ENCODE measurements around the gene SIAE. TPM values are rescaled to one million over a fixed set of nuclear protein-coding genes. Genes with fewer than 3 reads are reported as not detected.
A peak's percentile ranks its signal among the peaks of the same experiment; 100 is the strongest.

Gene SIAE
- total and polyA plus RNA-seq, 8 donors: 1.2 to 22.6 (median 10.2) TPM

DNA sequence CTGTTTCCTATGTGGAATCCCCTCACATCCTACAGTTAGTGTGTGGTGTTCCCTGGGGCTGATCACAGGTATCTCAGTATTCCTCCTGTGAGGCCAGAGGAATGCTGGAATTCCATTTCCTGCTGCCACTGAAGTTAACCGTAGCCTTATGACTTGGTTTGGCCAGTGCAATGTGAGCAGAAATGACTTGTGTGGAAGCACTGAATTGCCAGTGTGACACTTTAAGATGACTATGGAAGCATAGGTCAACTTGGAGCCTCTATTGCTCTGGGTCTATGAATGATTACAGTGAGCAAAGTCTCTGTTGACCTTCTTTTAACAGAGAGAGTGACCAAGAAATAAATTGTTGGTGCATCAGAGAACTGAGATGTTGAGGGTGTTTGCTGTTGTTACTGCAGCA is 34.4 kb downstream of the SIAE start:
- H3K4me1 ChIP-seq: no peaks in the 10 kb centered on the region
- H3K9me3 ChIP-seq: no peaks in the 10 kb centered on the region
- 79 to 88% (median 83%) methylated on average over 1 of the region's 1 CpG for WGBS, 5 donors
- no peak for DNase-seq
- no peak overlapping the region for H3K4me3 ChIP-seq
- intact Hi-C loops (cut with DNase I; ENCODE audit: low total_unique reads): no loop called here
- no peaks in the 10 kb centered on the region for H3K27me3 ChIP-seq
- peaks cover 31 to 65% (median 58%) of the 10 kb centered on the region in 4 donors for H3K36me3 ChIP-seq
- TF ChIP-seq POLR2A (IDR thresholded peaks at IDR 0.05): no peak
- no peak for TF ChIP-seq EP300 (IDR thresholded peaks at IDR 0.05)
- no peak for TF ChIP-seq POLR2AphosphoS5 (IDR thresholded peaks at IDR 0.05)
- TF ChIP-seq, protein P1, sequence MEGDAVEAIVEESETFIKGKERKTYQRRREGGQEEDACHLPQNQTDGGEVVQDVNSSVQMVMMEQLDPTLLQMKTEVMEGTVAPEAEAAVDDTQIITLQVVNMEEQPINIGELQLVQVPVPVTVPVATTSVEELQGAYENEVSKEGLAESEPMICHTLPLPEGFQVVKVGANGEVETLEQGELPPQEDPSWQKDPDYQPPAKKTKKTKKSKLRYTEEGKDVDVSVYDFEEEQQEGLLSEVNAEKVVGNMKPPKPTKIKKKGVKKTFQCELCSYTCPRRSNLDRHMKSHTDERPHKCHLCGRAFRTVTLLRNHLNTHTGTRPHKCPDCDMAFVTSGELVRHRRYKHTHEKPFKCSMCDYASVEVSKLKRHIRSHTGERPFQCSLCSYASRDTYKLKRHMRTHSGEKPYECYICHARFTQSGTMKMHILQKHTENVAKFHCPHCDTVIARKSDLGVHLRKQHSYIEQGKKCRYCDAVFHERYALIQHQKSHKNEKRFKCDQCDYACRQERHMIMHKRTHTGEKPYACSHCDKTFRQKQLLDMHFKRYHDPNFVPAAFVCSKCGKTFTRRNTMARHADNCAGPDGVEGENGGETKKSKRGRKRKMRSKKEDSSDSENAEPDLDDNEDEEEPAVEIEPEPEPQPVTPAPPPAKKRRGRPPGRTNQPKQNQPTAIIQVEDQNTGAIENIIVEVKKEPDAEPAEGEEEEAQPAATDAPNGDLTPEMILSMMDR (IDR thresholded peaks at IDR 0.05): no peak
- H3K27ac ChIP-seq: no peak overlapping the region

GRCh38 chr11:124638500-124638899 is 35.0 kb downstream of the SIAE start:
- 72 to 83% (median 77%) methylated on average over 3 of the region's 3 CpGs for WGBS, 5 donors
- TF ChIP-seq, protein P1 (IDR thresholded peaks at IDR 0.05): no peak
- TF ChIP-seq POLR2A (IDR thresholded peaks at IDR 0.05): no peak
- no peak for TF ChIP-seq POLR2AphosphoS5 (IDR thresholded peaks at IDR 0.05)
- TF ChIP-seq EP300 (IDR thresholded peaks at IDR 0.05): no peak
- peaks cover 34 to 72% (median 65%) of the 10 kb centered on the region in 4 donors for H3K36me3 ChIP-seq

GRCh38 chr11:124635932-124636331 is 37.6 kb downstream of the SIAE start:
- WGBS, 5 donors: 78 to 88% (median 81%) methylated on average over 3 of the region's 3 CpGs

More at GRCh38 chr11:124638500-124638899, 35.0 kb downstream of the SIAE start:
- intact Hi-C loops (cut with DNase I; ENCODE audit: low total_unique reads): no loop called here
- DNase-seq: no peak
- H3K4me1 ChIP-seq: no peaks in the 10 kb centered on the region
- no peak overlapping the region for H3K27ac ChIP-seq
- no peak overlapping the region for H3K4me3 ChIP-seq
- no peaks in the 10 kb centered on the region for H3K9me3 ChIP-seq
- H3K27me3 ChIP-seq: no peaks in the 10 kb centered on the region

GRCh38 chr11:124633355-124633754 is 40.2 kb downstream of the SIAE start:
- no peak overlapping the region for H3K4me3 ChIP-seq
- no peaks in the 10 kb centered on the region for H3K9me3 ChIP-seq
- TF ChIP-seq, protein P1 (IDR thresholded peaks at IDR 0.05): peak in 1 of 7 experiments; percentile 13
- no peak for TF ChIP-seq POLR2AphosphoS5 (IDR thresholded peaks at IDR 0.05)
- H3K27me3 ChIP-seq: no peaks in the 10 kb centered on the region
- peaks cover 69 to 98% (median 93%) of the 10 kb centered on the region in 4 donors for H3K36me3 ChIP-seq
- H3K4me1 ChIP-seq: peaks cover 0 to 4% (median 0%) of the 10 kb centered on the region in 4 donors
- intact Hi-C loops (cut with DNase I; ENCODE audit: low total_unique reads): no loop called here
- 60 to 91% (median 64%) methylated on average over 1 of the region's 1 CpG for WGBS, 5 donors
- H3K27ac ChIP-seq: no peak overlapping the region
- DNase-seq: no peak

More at GRCh38 chr11:124635932-124636331, 37.6 kb downstream of the SIAE start:
- H3K36me3 ChIP-seq: peaks cover 59 to 97% (median 91%) of the 10 kb centered on the region in 4 donors
- H3K4me3 ChIP-seq: no peak overlapping the region
- H3K4me1 ChIP-seq: peaks cover 0 to 4% (median 0%) of the 10 kb centered on the region in 4 donors
- no peak for TF ChIP-seq EP300 (IDR thresholded peaks at IDR 0.05)
- TF ChIP-seq, protein P1 (IDR thresholded peaks at IDR 0.05): no peak
- TF ChIP-seq POLR2A (IDR thresholded peaks at IDR 0.05): no peak
- no peak for TF ChIP-seq POLR2AphosphoS5 (IDR thresholded peaks at IDR 0.05)
- H3K9me3 ChIP-seq: no peaks in the 10 kb centered on the region
- no peaks in the 10 kb centered on the region for H3K27me3 ChIP-seq
- H3K27ac ChIP-seq: no peak overlapping the region
- intact Hi-C loops (cut with DNase I; ENCODE audit: low total_unique reads): no loop called here
- DNase-seq: no peak

All from stomach (tissue), 9 donors.